ENCODE data around the gene RGL2. TPM values are rescaled to one million over a fixed set of nuclear protein-coding genes. Genes with fewer than 3 reads are reported as not detected.
"Not testable (repeated sequence)": the region's sequence is repeated elsewhere in the genome, so short reads cannot be mapped to it uniquely, and the experiment has no call there.

Gene RGL2
- total RNA-seq, 2 donors from 2014 or later: 42.1 to 56.2 TPM

GRCh38 chr6:33279971-33280511 lies 18.7 kb downstream of the RGL2 start:
- no peak for ATAC-seq
- peaks cover 41% of the 10 kb centered on the region for H3K4me1 Mint-ChIP-seq
- H3K4me3 Mint-ChIP-seq: no peak overlapping the region
- peak overlapping the region; percentile 14 for H3K27ac Mint-ChIP-seq
- no peaks in the 10 kb centered on the region for H3K27me3 Mint-ChIP-seq
- no peaks in the 10 kb centered on the region for H3K36me3 Mint-ChIP-seq (ENCODE audit: low read depth)
- no peaks in the 10 kb centered on the region for H3K9me3 ChIP-seq (ENCODE audit: control insufficient read depth, low read length, poor library complexity, severe bottlenecking)
- DNase-seq: no peak

GRCh38 chr6:33279257-33279695 lies 19.5 kb downstream of the RGL2 start:
- Mint-ChIP-seq H3K27me3 (no peaks in the 10 kb centered on the region), H3K36me3 (ENCODE audit: low read depth) (peaks cover 4% of the 10 kb centered on the region), H3K4me3 (peak overlapping the region; percentile 7), H3K27ac (peak overlapping the region; percentile 14), H3K4me1 (peaks cover 46% of the 10 kb centered on the region)
- ATAC-seq (no peak), DNase-seq (no peak)
- no peaks in the 10 kb centered on the region for H3K9me3 ChIP-seq (ENCODE audit: control insufficient read depth, low read length, poor library complexity, severe bottlenecking)

GRCh38 chr6:33278810-33279209 lies 19.9 kb downstream of the RGL2 start:
- H3K4me3 Mint-ChIP-seq: no peak overlapping the region
- peaks cover 4% of the 10 kb centered on the region for H3K36me3 Mint-ChIP-seq (ENCODE audit: low read depth)
- ATAC-seq (no peak), DNase-seq (no peak)
- peaks cover 48% of the 10 kb centered on the region for H3K4me1 Mint-ChIP-seq
- no peaks in the 10 kb centered on the region for H3K9me3 ChIP-seq (ENCODE audit: control insufficient read depth, low read length, poor library complexity, severe bottlenecking)
- H3K27me3 Mint-ChIP-seq: no peaks in the 10 kb centered on the region
- peak overlapping the region; percentile 99 for H3K27ac Mint-ChIP-seq

- Mint-ChIP-seq H3K4me1 (peaks cover 49% of the 10 kb centered on the region), H3K27ac (peak overlapping the region; percentile 99)
Observed at GRCh38 chr6:33278392-33278741, 20.4 kb downstream of the RGL2 start.

GRCh38 chr6:33277663-33278391 lies 20.9 kb downstream of the RGL2 start:
- peak overlapping the region; percentile 91 for H3K4me3 Mint-ChIP-seq
- no peaks in the 10 kb centered on the region for H3K9me3 ChIP-seq (ENCODE audit: control insufficient read depth, low read length, poor library complexity, severe bottlenecking)
- H3K4me1 Mint-ChIP-seq: peaks cover 55% of the 10 kb centered on the region
- peak overlapping the region; percentile 99 for H3K27ac Mint-ChIP-seq
- ATAC-seq: peak; percentile 25
- DNase-seq: no peak
- H3K27me3 Mint-ChIP-seq: no peaks in the 10 kb centered on the region
- peaks cover 4% of the 10 kb centered on the region for H3K36me3 Mint-ChIP-seq (ENCODE audit: low read depth)

More at GRCh38 chr6:33278392-33278741, 20.4 kb downstream of the RGL2 start:
- peak overlapping the region; percentile 91 for H3K4me3 Mint-ChIP-seq
- ATAC-seq: no peak
- DNase-seq: no peak
- no peaks in the 10 kb centered on the region for H3K27me3 Mint-ChIP-seq
- peaks cover 4% of the 10 kb centered on the region for H3K36me3 Mint-ChIP-seq (ENCODE audit: low read depth)
- H3K9me3 ChIP-seq (ENCODE audit: control insufficient read depth, low read length, poor library complexity, severe bottlenecking): no peaks in the 10 kb centered on the region

GRCh38 chr6:33276864-33277662 lies 21.7 kb downstream of the RGL2 start, which contains the start of gene B3GALT4:
B3GALT4 (plus strand) TSS chr6:33277123; CDS start chr6:33277420, 297 bp downstream.
- DNase-seq (peak; percentile 49 to 68 (median 65)), ATAC-seq (peak; percentile 76)
- Mint-ChIP-seq H3K27ac (peak within 1 kb of the TSS; percentile 99), H3K4me1 (peaks cover 61% of the 10 kb centered on the region), H3K27me3 (no peaks in the 10 kb centered on the region), H3K4me3 (peak within 1 kb of the TSS; percentile 91), H3K36me3 (ENCODE audit: low read depth) (peaks cover 4% of the 10 kb centered on the region)
- H3K9me3 ChIP-seq (ENCODE audit: control insufficient read depth, low read length, poor library complexity, severe bottlenecking): no peaks in the 10 kb centered on the region

GRCh38 chr6:33276581-33276863 lies 22.2 kb downstream of the RGL2 start:
- ATAC-seq (no peak), DNase-seq (no peak)
- H3K9me3 ChIP-seq (ENCODE audit: control insufficient read depth, low read length, poor library complexity, severe bottlenecking): no peaks in the 10 kb centered on the region
- Mint-ChIP-seq H3K4me1 (peaks cover 62% of the 10 kb centered on the region), H3K27me3 (no peaks in the 10 kb centered on the region), H3K27ac (peak overlapping the region; percentile 99), H3K4me3 (peak overlapping the region; percentile 91), H3K36me3 (ENCODE audit: low read depth) (peaks cover 4% of the 10 kb centered on the region)

- Mint-ChIP-seq H3K27ac (peak overlapping the region; percentile 99), H3K4me3 (peak overlapping the region; percentile 91), H3K4me1 (peaks cover 59% of the 10 kb centered on the region)
- H3K9me3 ChIP-seq (ENCODE audit: control insufficient read depth, low read length, poor library complexity, severe bottlenecking); ATAC-seq; DNase-seq; H3K36me3 Mint-ChIP-seq (ENCODE audit: low read depth); H3K27me3 Mint-ChIP-seq: not testable (repeated sequence)
Observed at GRCh38 chr6:33275795-33276580, 22.8 kb downstream of the RGL2 start.

DNA sequence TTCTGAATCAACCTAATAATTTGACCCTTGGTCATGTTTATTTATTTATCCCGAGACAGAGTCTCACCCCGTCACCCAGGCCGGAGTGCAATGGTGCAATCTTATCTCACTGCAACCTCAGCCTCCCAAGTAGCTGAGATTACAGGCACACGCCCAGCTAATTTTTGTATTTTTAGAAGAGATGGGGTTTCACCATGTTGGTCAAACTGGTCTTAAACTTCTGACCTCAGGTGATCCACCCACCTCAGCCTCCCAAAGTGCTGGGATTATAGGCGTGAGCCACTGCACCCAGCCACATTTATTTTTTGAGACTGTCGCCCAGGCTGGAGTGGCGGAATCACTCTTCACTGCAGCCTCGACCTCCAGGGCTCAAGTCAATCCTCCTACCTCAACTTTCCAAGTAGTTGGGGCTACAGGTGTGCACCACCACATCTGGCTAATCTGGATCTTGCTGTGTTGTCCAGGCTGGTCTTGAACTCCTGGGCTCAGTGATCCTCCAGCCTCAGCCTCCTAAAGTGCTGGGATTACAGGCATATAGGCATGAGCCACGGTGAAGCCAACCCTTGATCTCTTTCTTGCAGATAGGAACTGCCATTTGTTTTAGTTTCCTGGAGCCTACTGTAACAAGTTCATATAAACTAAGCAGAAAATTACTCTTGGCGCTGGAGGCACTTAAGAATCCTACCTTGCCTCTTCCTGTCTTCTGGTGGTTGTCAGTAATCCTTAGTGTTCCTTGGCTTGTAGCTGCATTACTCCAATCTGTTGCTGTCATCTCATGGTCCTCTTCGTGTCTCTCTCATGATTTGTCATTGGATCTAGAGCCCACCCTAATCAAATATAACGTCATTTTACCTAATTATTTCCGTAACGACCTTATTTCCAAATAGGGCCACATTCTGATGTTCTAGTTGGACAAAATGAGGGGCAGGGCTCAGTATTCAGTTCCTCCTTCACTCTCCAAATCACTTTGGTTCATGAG lies 24.5 kb downstream of the RGL2 start:
- Mint-ChIP-seq H3K27me3 (no peaks in the 10 kb centered on the region), H3K4me1 (peaks cover 60% of the 10 kb centered on the region), H3K27ac (peak overlapping the region; percentile 99), H3K36me3 (ENCODE audit: low read depth) (peaks cover 4% of the 10 kb centered on the region), H3K4me3 (peak overlapping the region; percentile 91)
- ATAC-seq: no peak
- H3K9me3 ChIP-seq (ENCODE audit: control insufficient read depth, low read length, poor library complexity, severe bottlenecking): no peaks in the 10 kb centered on the region
- no peak for DNase-seq

DNA sequence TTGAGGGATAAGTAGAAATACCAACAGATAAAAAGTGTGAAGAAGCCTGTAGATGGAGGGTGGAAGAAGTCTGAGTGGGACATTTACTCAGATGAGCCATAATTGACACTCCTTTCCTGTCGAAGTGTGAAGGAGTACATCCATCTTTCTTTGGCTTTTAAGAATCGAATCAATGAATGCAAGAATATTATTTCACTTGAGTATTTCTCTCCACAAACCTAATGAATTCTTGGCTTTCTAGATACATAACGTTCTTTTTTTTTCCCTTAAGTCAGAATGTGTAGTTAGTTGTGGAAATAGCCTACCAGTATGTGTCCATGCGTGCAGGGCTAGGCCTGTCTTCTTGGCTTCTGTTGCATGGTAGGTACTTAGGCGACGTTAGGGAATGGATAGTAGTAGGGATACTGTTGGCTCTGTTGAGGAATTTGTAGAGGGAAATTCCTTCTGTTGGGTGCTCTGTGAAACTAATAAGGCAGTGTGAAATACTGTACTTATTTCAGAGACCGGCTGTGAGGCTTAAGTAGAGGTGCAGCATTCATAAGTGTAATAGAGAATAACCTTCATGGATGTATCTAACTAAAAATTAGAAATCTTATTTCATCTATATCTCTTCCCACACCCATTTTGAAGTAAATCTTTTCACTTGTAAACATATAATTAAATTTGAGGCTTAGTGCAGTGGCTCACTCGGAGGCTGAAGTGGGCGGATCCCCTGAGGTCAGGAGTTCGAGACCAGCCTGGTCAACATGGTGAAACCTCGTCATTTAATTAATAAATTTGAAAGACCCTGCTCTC lies 25.4 kb downstream of the RGL2 start:
- Mint-ChIP-seq H3K4me1 (peaks cover 55% of the 10 kb centered on the region), H3K36me3 (ENCODE audit: low read depth) (peaks cover 4% of the 10 kb centered on the region), H3K27me3 (no peaks in the 10 kb centered on the region), H3K4me3 (peak overlapping the region; percentile 96), H3K27ac (peak overlapping the region; percentile 99)
- H3K9me3 ChIP-seq (ENCODE audit: control insufficient read depth, low read length, poor library complexity, severe bottlenecking): no peaks in the 10 kb centered on the region
- ATAC-seq (no peak), DNase-seq (no peak)

- peak; percentile 0 for ATAC-seq
- DNase-seq: no peak
- no peaks in the 10 kb centered on the region for H3K9me3 ChIP-seq (ENCODE audit: control insufficient read depth, low read length, poor library complexity, severe bottlenecking)
- H3K4me3 Mint-ChIP-seq: peak overlapping the region; percentile 96
- H3K36me3 Mint-ChIP-seq (ENCODE audit: low read depth): peaks cover 4% of the 10 kb centered on the region
- H3K27ac Mint-ChIP-seq: peak overlapping the region; percentile 99
- H3K27me3 Mint-ChIP-seq: no peaks in the 10 kb centered on the region
- peaks cover 47% of the 10 kb centered on the region for H3K4me1 Mint-ChIP-seq
Observed at GRCh38 chr6:33272275-33273128, 26.2 kb downstream of the RGL2 start.

Data from T-helper 17 cell (primary cell).